IMR-90 (cell line): ENCODE data around the gene NUCB1. TPM values are rescaled to one million over a fixed set of nuclear protein-coding genes. Genes with fewer than 3 reads are reported as not detected.

Experiments used
- ATAC-seq: fragments of 200-7000 bp; cut with Tn5 transposase; 2 replicates; pipeline ENCODE4 v1.9.1; 2020; ENCODE audit warnings: low read depth, mild to moderate bottlenecking, moderate library complexity
- BruUV-seq: library from RNA; stranded (reverse); fragments of 400-500 nt; replicated peaks from 2 replicates; lab custom pipeline; 2021; lab: Mats Ljungman, UMichigan
- CTCF ChIA-PET: fragments of 300-600 bp; formaldehyde crosslinking; extraction: SDS; loops from one replicate; lab custom pipeline; 2021; ENCODE audit warnings: antibody characterized with exemption; lab: Yijun Ruan, JAX
- POLR2A ChIA-PET: fragments of 300-600 bp; sonication (Branson Sonifier 250); formaldehyde crosslinking; loops from one replicate; lab custom pipeline; 2022; ENCODE audit warnings: antibody characterized with exemption; ENCODE audit not compliant: unreplicated experiment; lab: Charles Lee
- DNase-seq: peaks from one replicate; pipeline ENCODE4 v3.0.0; 2013
- H2AFZ ChIP-seq: replicated peaks from 2 replicates; pipeline ENCODE3; 2013; ENCODE audit warnings: low read length, mild to moderate bottlenecking; ENCODE audit not compliant: poor library complexity
- H2AK5ac ChIP-seq: 2 replicates; pipeline ENCODE4 v1.6.1; 2013; ENCODE audit warnings: low read depth, low read length, inconsistent platforms
- H2AK9ac ChIP-seq: replicated peaks from 2 replicates; pipeline ENCODE3; 2013; ENCODE audit warnings: mild to moderate bottlenecking, low read depth, low read length, moderate library complexity; ENCODE audit not compliant: poor library complexity
- H2BK120ac ChIP-seq: 2 replicates; pipeline ENCODE4 v1.6.1; 2013; ENCODE audit warnings: low read depth, low read length, inconsistent platforms
- H2BK15ac ChIP-seq: 3 replicates; pipeline ENCODE4 v1.6.1; 2013; ENCODE audit warnings: low read depth, low read length, inconsistent platforms
- H2BK20ac ChIP-seq: 2 replicates; pipeline ENCODE4 v1.6.1; 2013; ENCODE audit warnings: low read depth, mild to moderate bottlenecking, inconsistent platforms, low read length, moderate library complexity
- H2BK5ac ChIP-seq: 2 replicates; pipeline ENCODE4 v1.6.1; 2013; ENCODE audit warnings: mild to moderate bottlenecking, low read depth, low read length, inconsistent platforms; ENCODE audit not compliant: poor library complexity, severe bottlenecking
- H3K14ac ChIP-seq: replicated peaks from 2 replicates; pipeline ENCODE4 v1.6.1; 2013; ENCODE audit warnings: low read depth, low read length, inconsistent platforms
- H3K18ac ChIP-seq: 2 replicates; pipeline ENCODE4 v1.6.1; 2013; ENCODE audit warnings: low read depth, low read length, control low read depth
- H3K23ac ChIP-seq: 2 replicates; pipeline ENCODE4 v1.6.1; 2013; ENCODE audit warnings: low read depth, low read length, inconsistent platforms
- H3K27ac ChIP-seq: 2 replicates; pipeline ENCODE4 v1.5.1; 2013; ENCODE audit warnings: mild to moderate bottlenecking, control low read depth, low read length; ENCODE audit not compliant: insufficient read depth
- H3K27me3 ChIP-seq: 2 replicates; pipeline ENCODE4 v1.6.1; 2013; ENCODE audit warnings: low read length; ENCODE audit not compliant: control insufficient read depth, insufficient read depth
- H3K36me3 ChIP-seq: 2 replicates; pipeline ENCODE4 v1.6.1; 2013; ENCODE audit warnings: low read length, mixed read lengths; ENCODE audit not compliant: control insufficient read depth, insufficient read depth
- H3K4ac ChIP-seq: 2 replicates; pipeline ENCODE4 v1.6.1; 2013; ENCODE audit warnings: low read depth, low read length, inconsistent platforms
- H3K4me1 ChIP-seq: 2 replicates; pipeline ENCODE4 v1.6.1; 2013; ENCODE audit warnings: low read length, mixed read lengths; ENCODE audit not compliant: control insufficient read depth, insufficient read depth
- H3K4me2 ChIP-seq: 2 replicates; pipeline ENCODE4 v1.6.1; 2013; ENCODE audit warnings: low read depth, mild to moderate bottlenecking, control low read depth, low read length, moderate library complexity
- H3K4me3 ChIP-seq: 2 replicates; pipeline ENCODE4 v1.5.1; 2013; ENCODE audit warnings: low read depth, mild to moderate bottlenecking, control low read depth, low read length, moderate library complexity; ENCODE audit not compliant: insufficient read depth
- H3K56ac ChIP-seq: 2 replicates; pipeline ENCODE4 v1.6.1; 2013; ENCODE audit warnings: low read length, inconsistent platforms; ENCODE audit not compliant: insufficient read depth; ENCODE audit errors: extremely low read depth
- H3K79me1 ChIP-seq, 2 experiments: 2 replicates each; pipeline ENCODE4 v1.6.1; 2013; ENCODE audit warnings: low read length in 2 of 2, inconsistent platforms in 1 of 2, low read depth in 1 of 2
- H3K9ac ChIP-seq: 2 replicates; pipeline ENCODE4 v1.6.1; 2013; ENCODE audit warnings: low read depth, low read length, control low read depth
- H3K9me1 ChIP-seq: 2 replicates; pipeline ENCODE4 v1.6.1; 2013; ENCODE audit warnings: low read length, inconsistent platforms; ENCODE audit not compliant: insufficient read depth
- H3K9me3 ChIP-seq: 2 replicates; pipeline ENCODE4 v1.6.1; 2013; ENCODE audit warnings: low read length; ENCODE audit not compliant: control insufficient read depth, insufficient read depth
- H4K20me1 ChIP-seq: 2 replicates; pipeline ENCODE4 v1.6.1; 2013; ENCODE audit warnings: low read length, inconsistent platforms; ENCODE audit not compliant: insufficient read depth
- H4K5ac ChIP-seq: 2 replicates; pipeline ENCODE4 v1.6.1; 2013; ENCODE audit warnings: mild to moderate bottlenecking, low read depth, low read length, control low read depth
- H4K8ac ChIP-seq, 2 experiments: 2 replicates each; pipeline ENCODE4 v1.6.1; 2013; ENCODE audit warnings: low read depth in 2 of 2, low read length in 2 of 2, control low read depth in 1 of 2, inconsistent platforms in 1 of 2
- H4K91ac ChIP-seq: 2 replicates; pipeline ENCODE4 v1.6.1; 2013; ENCODE audit warnings: low read depth, low read length, inconsistent platforms; ENCODE audit not compliant: insufficient read depth
- BHLHE40 ChIP-seq: fragments of 150-350 bp; IDR thresholded peaks from 2 replicates; pipeline ENCODE4 v1.6.1; 2016; ENCODE audit warnings: mild to moderate bottlenecking, low read depth, low read length
- CEBPB ChIP-seq: IDR thresholded peaks from 2 replicates; pipeline ENCODE4 v1.6.1; 2012; ENCODE audit warnings: low read depth, low read length, improper control_type of control experiment
- CHD1 ChIP-seq: IDR thresholded peaks from 2 replicates; pipeline ENCODE4 v1.6.1; 2012; ENCODE audit warnings: low read depth, low read length, improper control_type of control experiment
- CTCF ChIP-seq: conservative IDR thresholded peaks from 2 replicates; pipeline ENCODE4 v1.5.1; 2012; ENCODE audit warnings: mild to moderate bottlenecking, low read depth, low read length, improper control_type of control experiment
- FOS ChIP-seq: fragments of 150-350 bp; IDR thresholded peaks from 2 replicates; pipeline ENCODE4 v1.6.1; 2016; ENCODE audit warnings: low read depth, low read length
- MAFK ChIP-seq: IDR thresholded peaks from 2 replicates; pipeline ENCODE4 v1.6.1; 2012; ENCODE audit warnings: low read depth, low read length, improper control_type of control experiment
- MAZ ChIP-seq: IDR thresholded peaks from 2 replicates; pipeline ENCODE4 v1.6.1; 2012; ENCODE audit warnings: low read depth, mild to moderate bottlenecking, low read length, improper control_type of control experiment, moderate library complexity, borderline replicate concordance
- MXI1 ChIP-seq: IDR thresholded peaks from 2 replicates; pipeline ENCODE4 v1.6.1; 2012; ENCODE audit warnings: low read depth, mild to moderate bottlenecking, low read length, moderate library complexity, borderline replicate concordance
- NFE2L2 ChIP-seq: fragments of 150-350 bp; IDR thresholded peaks from 2 replicates; pipeline ENCODE4 v1.6.1; 2016; ENCODE audit warnings: low read depth, mild to moderate bottlenecking, low read length
- POLR2A ChIP-seq: IDR thresholded peaks from 2 replicates; pipeline ENCODE4 v1.6.1; 2012; ENCODE audit warnings: mild to moderate bottlenecking, low read depth, low read length
- RAD21 ChIP-seq: IDR thresholded peaks from 2 replicates; pipeline ENCODE4 v1.6.1; 2012; ENCODE audit warnings: low read length, improper control_type of control experiment
- RCOR1 ChIP-seq: IDR thresholded peaks from 2 replicates; pipeline ENCODE4 v1.6.1; 2012; ENCODE audit warnings: mild to moderate bottlenecking, low read length, improper control_type of control experiment; ENCODE audit not compliant: insufficient replicate concordance
- RFX5 ChIP-seq: IDR thresholded peaks from 2 replicates; pipeline ENCODE4 v1.8.0; 2012; ENCODE audit warnings: low read depth, mild to moderate bottlenecking, low read length, moderate library complexity
- SMC3 ChIP-seq: fragments of 150-350 bp; IDR thresholded peaks from 2 replicates; pipeline ENCODE4 v1.6.1; 2016; ENCODE audit warnings: low read depth, mild to moderate bottlenecking, antibody characterized with exemption, low read length, moderate library complexity
- USF2 ChIP-seq: fragments of 150-350 bp; IDR thresholded peaks from 2 replicates; pipeline ENCODE4 v1.6.1; 2017; ENCODE audit warnings: mild to moderate bottlenecking, antibody characterized with exemption, low read length, low read depth
- WGBS, 2 experiments: methylation state at CpG; one replicate each; pipeline versions ENCODE4 v1.1.5 to v1.1.7; 2013; ENCODE audit warnings: missing lambda C conversion rate in 2 of 2; ENCODE audit not compliant: insufficient read length in 1 of 2; ENCODE audit errors: extremely low coverage in 2 of 2; 5-methylcytosine and 5-hydroxymethylcytosine counted together
- dilution Hi-C: fragments of 300-500 bp; cut with HindIII; formaldehyde crosslinking; loops from one replicate; pipeline ENCODE4 v1.14.3; 2018; ENCODE audit warnings: low sequenced_read_pairs; ENCODE audit not compliant: unreplicated experiment
- in situ Hi-C: fragments of 300-500 bp; cut with MboI; formaldehyde crosslinking; loops from 3 replicates; pipeline ENCODE4 v1.14.3; 2019; ENCODE audit warnings: low sequenced_read_pairs, inconsistent platforms, mixed read lengths
- intact Hi-C: fragments of 100-400 bp; cut with micrococcal nuclease; formaldehyde crosslinking; loops from 2 replicates; pipeline ENCODE4 v1.10.0; 2022
- polyA plus RNA-seq, 3 experiments: library from polyadenylated mRNA; depleted of rRNA; stranded (reverse); fragments of >200 nt; gene quantifications; 2 replicates each; pipeline ENCODE4 v1.2.3, GENCODE V29; 2012; ENCODE audit warnings: low replicate concordance in 1 of 3
- total RNA-seq: library from RNA; depleted of rRNA; stranded (reverse); fragments of >200 nt; gene quantifications from 2 replicates; pipeline ENCODE4 v1.2.3, GENCODE V29; 2012

Gene NUCB1
- total and polyA plus RNA-seq, 2 of the 4 experiments (the other 2 are of a cell fraction), result 37.3 to 253 TPM

GRCh38 chr19:48964205-48965039 lies 64.3 kb downstream of the NUCB1 start:
- Histone ChIP-seq H4K8ac (peak overlapping the region; percentile 63 to 92), H3K9ac (peak overlapping the region; percentile 60), H3K14ac (peak overlapping the region; percentile 98), H2BK20ac (peak overlapping the region; percentile 99), H2BK120ac (peak overlapping the region; percentile 99), H2AK5ac (peak overlapping the region; percentile 94), H4K20me1 (peaks cover 39% of the 10 kb centered on the region), H3K79me1 (peaks cover 0 to 64% of the 10 kb centered on the region in 2 experiments; a peak in 3 of 4 replicates), H2BK15ac (peak overlapping the region; percentile 80), H3K18ac (peak overlapping the region; percentile 96), H2AK9ac (peak overlapping the region; percentile 91), H3K27ac (peak overlapping the region; percentile 96), H3K4me1 (peaks cover 20% of the 10 kb centered on the region), H3K27me3 (no peaks in the 10 kb centered on the region), H2AFZ (peak overlapping the region; percentile 82), H2BK5ac (peak overlapping the region; percentile 99), H3K36me3 (peaks cover 26% of the 10 kb centered on the region), H3K4ac (peak overlapping the region; percentile 99), H4K5ac (peak overlapping the region; percentile 95), H4K91ac (peak overlapping the region; percentile 98), H3K4me3 (0 out of 2 replicates have a peak overlapping the region, but pooled peaks have one; percentile 2), H3K56ac (peak overlapping the region; percentile 86), H3K4me2 (peak overlapping the region; percentile 49), H3K9me1 (peaks cover 11% of the 10 kb centered on the region), H3K9me3 (no peaks in the 10 kb centered on the region), H3K23ac (peak overlapping the region; percentile 99)
- peak; percentile 44 for DNase-seq
- in situ Hi-C loops, result loop anchor here (5.0 to 10.0 kb wide), 2 partner anchors 72 to 320 kb away; partner anchors contain the start of gene CA11
- POLR2A ChIA-PET, result interaction anchor here (0.6 to 1.3 kb wide), 6 partner anchors 10 to 120 kb away, joined by 3 to 8 read pairs (median 4); partner anchors contain the start of genes BAX, NUCB1 and PPP1R15A
- CTCF ChIA-PET, result interaction anchor here (0.7 to 1.3 kb wide), 2 partner anchors 29 to 46 kb away, joined by 3 read pairs; partner anchors contain the start of gene RUVBL2
- intact Hi-C loops, result loop anchor here (2.0 to 10.0 kb wide), 2 partner anchors 90 to 320 kb away; partner anchors contain the start of gene CA11
- dilution Hi-C loops, result no loop called here
- no TSS peak for BruUV-seq
- ATAC-seq, result peak; percentile 0; the same call in 1 of the 2 replicates
- 49% methylated on average over 8 of the region's 19 CpGs; no CpG with 5 or more reads in 1 of the 2 experiments for WGBS, 2 experiments
- TF ChIP-seq USF2 (no peak; the same call in 1 of the 2 replicates), MAZ (no peak), CTCF (no peak), NFE2L2 (no peak), SMC3 (no peak), POLR2A (no peak), CHD1 (no peak), BHLHE40 (no peak), FOS (no peak), RFX5 (no peak), MAFK (no peak), MXI1 (no peak), CEBPB (no peak), RAD21 (no peak), RCOR1 (no peak)
